NCI-H510A (cell line): ENCODE data around the gene FAN1.
A peak's percentile ranks its signal among the peaks of the same experiment; 100 is the strongest.
"Not testable (repeated sequence)": the region's sequence is repeated elsewhere in the genome, so short reads cannot be mapped to it uniquely, and the experiment has no call there.

Source experiments
- DNase-seq: peaks from one replicate; lab custom pipeline; 2025; lab: John Stamatoyannopoulos, UW

FAN1 gene

DNA sequence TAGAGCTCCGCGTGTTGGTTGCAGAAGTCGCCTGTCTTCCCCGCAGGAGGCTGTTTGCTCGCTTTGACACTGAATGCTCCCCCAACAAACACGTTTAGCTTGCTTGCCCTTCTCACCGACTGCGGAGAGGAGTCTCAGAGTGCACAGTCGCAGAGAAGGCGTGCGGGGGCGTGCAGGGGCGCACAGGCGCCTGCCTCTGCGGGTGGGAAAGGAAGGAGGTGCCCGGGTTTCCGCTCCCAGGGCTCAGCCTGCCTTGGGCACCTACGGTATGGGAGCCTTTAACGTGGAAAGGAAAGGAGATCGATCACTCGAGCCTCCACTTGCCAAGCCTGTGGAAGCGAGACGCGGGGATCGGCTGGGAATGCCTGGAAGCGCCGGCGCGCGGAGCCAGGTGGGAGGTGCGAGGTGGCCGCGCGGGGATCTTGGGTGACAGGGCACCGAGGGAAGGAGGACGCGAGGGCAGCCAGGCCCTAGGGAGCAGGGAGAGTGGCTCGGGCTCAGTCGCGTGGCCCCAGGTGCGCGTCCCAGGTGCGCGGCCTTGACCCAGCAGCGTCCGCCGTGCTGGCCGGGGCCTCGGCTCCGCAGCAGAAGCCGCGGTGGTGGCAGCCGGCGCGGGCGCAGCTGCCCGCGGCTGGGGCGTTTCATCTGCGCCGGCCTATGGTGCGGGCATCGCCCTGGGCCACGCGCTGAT, at the start of gene FAN1:
Gene FAN1, plus strand, starts transcription at position 419 of the 691 bp plus-strand sequence. CDS start 749 bp downstream, outside the sequence.
- DNase-seq: peak; percentile 61

GRCh38 chr15:30859091-30859874, 44.4 kb upstream of the FAN1 start:
- DNase-seq: no peak

DNA sequence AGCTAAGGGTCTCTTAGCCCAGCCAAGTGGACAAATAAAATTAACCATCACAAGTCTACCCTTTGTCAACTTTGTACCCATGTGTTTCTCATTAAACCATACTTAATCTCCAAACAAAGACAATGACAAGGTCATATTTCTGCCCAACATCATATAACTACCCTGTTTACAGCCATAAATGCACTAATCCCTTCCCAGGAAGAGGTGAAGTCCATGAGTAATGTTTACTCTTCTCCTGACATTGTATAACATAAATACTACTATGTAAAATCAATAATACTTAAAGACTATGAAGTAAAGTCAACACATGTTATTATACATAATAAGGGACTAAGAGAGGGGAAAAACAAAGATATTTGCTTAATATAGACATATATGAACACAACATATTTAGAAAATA, 38.5 kb upstream of the FAN1 start:
- no peak for DNase-seq

- DNase-seq: no peak
Measured at GRCh38 chr15:30870681-30871080, 33.0 kb upstream of the FAN1 start.

DNA sequence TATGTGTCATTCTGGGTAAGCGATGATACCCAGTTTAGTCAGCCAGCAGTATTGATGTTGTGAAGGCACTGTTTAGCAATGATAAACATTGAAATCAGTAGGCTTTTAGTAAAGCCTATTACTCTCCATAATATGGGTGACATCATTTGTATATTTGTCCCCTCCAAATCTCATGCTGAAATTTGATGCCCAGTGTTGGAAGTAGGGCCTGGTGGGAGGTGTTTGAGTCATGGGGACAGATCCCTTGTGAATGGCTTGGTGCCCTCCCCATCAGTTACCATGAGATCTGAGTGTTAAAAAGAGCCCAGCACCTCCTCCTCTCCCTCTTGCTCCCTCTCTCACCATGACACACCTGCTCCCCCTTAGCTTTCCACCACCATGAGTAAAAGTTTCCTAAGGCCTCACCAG, 31.4 kb upstream of the FAN1 start:
- no peak for DNase-seq

DNA sequence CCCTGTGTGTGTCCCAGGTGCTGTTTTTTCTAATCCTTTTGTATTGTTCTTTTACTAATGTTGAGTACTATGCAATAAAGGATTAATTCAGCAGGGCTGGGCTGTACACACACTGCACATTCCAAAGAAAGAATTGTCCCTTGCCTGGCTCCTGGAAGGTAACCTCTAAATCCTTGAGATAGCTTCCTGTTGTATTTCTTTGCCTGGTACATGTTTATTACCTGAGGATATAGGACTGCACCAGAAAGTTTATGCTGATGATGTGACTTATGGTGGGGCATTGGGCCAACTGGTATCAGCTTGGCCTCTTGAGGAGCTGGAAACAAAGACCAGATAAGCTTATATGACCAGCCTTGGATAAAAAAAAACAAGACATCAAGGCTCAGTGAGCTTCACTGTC, 26.6 kb upstream of the FAN1 start:
- no peak for DNase-seq

GRCh38 chr15:30878515-30878914, 25.2 kb upstream of the FAN1 start:
- DNase-seq: no peak

- DNase-seq: no peak
Measured at GRCh38 chr15:30882849-30883433, 20.8 kb upstream of the FAN1 start.

GRCh38 chr15:30883666-30884065, 20.0 kb upstream of the FAN1 start:
- DNase-seq: not testable (repeated sequence)

GRCh38 chr15:30885814-30886213, 17.9 kb upstream of the FAN1 start:
- DNase-seq: no peak

- no peak for DNase-seq
Measured at GRCh38 chr15:30889196-30889595, 14.5 kb upstream of the FAN1 start.

GRCh38 chr15:30895461-30896210, 8.1 kb upstream of the FAN1 start:
- no peak for DNase-seq

DNA sequence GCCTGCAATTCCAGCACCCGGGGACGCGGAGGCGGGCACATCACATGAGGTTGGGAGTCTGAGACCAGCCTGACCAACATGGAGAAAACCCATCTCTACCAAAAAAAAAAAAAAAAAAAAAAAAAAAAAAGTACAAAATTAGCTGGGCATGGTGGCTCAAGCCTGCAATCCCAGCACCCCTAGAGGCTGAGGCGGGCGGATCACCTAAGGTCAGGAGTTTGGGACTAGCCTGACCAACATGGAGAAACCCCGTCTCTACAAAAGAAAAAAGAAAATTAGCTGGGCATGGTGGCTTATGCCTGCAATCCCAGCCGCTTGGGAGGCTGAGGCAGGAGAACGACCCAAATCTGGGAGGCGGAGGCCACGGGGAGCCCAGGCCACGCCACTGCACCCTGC, 7.5 kb upstream of the FAN1 start:
- no peak for DNase-seq

- no peak for DNase-seq
Measured at GRCh38 chr15:30901889-30902288, 1.8 kb upstream of the FAN1 start.

DNA sequence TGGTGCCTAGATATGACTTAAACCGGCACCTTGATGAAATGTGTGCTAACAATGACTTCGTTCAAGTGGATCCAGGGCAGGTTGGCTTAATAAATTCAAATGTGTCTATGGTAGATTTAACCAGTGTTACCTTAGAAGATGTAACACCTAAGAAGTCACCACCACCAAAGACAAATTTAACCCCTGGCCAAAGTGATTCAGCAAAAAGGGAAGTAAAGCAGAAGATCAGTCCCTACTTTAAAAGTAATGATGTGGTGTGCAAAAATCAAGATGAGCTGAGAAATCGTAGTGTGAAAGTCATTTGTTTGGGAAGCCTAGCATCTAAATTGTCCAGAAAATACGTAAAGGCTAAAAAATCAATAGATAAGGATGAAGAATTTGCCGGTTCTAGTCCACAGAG, 1.1 kb downstream of the FAN1 start:
- no peak for DNase-seq

DNA sequence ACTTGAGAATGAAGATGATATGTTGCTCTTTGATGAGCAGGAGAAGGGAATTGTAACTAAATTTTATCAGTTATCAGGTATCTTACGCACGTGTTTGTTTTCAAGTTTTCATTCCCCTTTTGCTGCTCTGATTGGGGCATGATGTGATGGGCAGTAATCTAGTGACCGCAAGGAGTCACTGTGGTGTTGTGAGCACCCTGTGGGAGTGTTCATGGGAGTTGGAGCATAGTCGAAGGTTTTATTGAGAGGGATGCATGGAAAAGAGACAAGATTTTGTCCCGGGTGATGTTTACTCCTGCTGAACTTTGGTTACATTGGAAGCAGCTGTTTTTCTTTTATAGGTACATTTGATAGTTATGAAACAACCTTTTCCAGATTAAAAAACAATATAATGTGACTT, 2.1 kb downstream of the FAN1 start:
- DNase-seq: no peak

- no peak for DNase-seq
Measured at GRCh38 chr15:30906366-30906765, 2.7 kb downstream of the FAN1 start.

DNA sequence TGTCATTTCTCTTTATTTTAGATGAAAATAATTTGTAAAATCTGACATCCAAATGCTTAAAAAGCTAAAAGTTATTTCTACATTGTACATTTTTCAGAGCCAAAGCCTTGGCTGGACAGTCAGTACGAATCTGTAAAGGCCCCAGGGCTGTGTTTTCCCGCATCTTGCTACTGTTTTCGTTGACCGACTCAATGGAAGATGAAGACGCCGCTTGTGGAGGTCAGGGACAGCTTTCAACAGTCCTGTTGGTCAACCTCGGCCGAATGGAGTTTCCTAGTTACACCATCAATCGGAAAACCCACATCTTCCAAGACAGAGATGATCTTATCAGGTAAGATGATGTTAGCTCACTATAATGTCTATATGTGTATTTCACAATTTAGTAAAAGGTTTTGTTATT, 10.0 kb downstream of the FAN1 start:
- no peak for DNase-seq

DNA sequence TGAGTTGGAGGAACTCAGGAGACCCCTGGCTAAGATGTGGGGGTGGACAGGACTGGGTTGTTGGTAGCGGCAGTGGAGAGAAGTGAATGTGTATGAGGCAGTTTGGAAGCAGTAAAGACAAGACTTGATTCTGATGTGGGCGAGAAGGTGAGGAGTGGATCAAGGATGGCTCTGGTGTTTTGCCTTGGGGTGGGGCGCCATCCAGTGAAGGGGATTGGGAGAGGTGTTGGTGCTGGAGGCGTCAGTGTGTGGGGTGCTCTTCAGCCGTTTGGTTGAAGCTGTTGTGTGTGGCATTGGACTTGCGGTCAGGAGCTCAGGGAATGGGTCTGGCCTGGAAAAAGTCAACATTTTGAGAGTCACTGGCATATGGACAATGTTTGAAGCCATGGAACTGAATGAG, 13.3 kb downstream of the FAN1 start:
- DNase-seq: no peak

DNA sequence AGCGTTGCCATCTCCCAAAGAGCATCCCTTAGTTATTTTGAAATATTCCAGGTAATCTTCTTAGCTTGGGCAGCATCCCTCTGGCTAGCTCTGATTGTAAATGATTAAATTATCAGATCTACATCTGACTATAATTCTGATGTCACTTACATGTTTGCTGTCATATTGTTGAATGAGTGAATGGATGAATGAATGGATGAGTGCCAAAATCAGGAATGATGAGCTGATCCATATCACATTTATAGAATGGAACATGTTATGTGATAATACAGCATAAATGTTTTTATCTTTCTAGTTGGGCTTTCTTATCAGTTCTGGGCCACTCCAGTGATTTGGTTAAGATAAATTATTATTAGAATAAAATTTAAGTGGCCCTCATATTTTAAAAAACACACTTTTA, 14.0 kb downstream of the FAN1 start:
- no peak for DNase-seq

DNA sequence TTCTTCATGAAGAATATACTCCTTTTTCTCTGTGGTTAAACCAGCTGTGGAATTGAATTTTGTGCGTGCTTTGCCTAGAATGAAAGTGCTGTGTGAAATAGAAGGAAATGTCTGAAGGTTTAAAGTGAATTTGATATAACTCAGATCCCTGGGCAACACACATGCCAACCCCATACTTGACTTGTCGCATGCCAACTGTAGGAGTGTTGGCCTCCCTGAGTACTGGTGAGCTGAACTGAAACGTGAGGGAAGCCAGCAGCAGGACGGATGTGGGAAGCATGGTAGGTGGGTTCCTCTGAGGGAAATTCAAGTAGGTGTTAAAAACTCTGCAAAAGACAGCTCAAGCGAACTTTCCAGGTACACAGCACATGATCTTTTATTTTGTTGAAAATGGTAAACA, 14.7 kb downstream of the FAN1 start:
- DNase-seq: no peak

- no peak for DNase-seq
Measured at GRCh38 chr15:30919877-30920550, 16.3 kb downstream of the FAN1 start.
